Retinal pigment epithelial cell (primary cell): Measurements from ENCODE around the gene SIGLEC5.

ENCODE experiments used
- DNase-seq: peaks from one replicate; pipeline ENCODE4 v3.0.0-alpha.2; 2010; ENCODE audit warnings: low read depth
- H3K4me3 ChIP-seq: 2 replicates; pipeline ENCODE4 v1.5.1; 2011; ENCODE audit warnings: mild to moderate bottlenecking, low read length, control low read depth, moderate library complexity
- TF ChIP-seq, protein P1 (sequence below): conservative IDR thresholded peaks from 2 replicates; pipeline ENCODE4 v1.5.1; 2011; ENCODE audit warnings: low read depth, low read length, control low read depth, inconsistent platforms

The SIGLEC5 gene

DNA sequence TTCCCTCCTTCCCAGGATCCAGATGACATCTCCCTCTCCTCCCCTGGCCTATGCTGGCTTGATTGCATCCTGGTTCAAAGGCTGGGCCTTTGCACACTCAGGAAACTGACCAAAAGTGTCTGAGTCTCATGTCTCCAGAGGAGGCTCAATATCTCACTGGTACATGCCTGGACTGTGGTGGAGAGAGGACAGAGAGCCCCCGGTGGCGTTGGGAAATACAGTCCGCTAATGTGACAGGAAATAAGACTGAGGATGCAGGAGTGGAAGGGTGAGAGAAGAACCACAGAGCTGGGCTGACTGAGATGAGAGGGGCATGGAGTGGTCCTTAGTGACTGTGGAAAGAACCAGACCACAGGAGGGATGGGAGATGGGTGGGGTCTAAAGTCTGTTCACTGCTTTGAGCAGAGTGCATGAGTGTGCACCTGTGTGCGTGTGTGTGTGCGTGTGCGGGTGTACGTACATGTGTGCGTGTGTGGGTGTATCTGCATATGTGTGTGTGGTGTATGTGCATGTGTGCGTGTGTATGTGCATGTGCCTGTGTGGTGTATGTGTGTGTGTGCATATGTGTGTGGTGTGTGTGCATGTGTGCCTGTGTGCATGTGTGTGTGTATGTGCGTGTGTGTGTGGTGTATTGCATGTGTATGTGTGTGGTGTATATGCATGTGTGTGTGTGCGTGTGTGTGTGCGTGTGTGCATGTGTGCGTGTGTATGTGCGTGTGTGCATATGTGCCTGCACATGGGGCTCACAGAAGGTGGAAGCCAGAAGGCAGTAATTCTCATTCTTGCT lies 1.9 kb downstream of the SIGLEC5 start:
- no peak for DNase-seq
- TF ChIP-seq, protein P1, sequence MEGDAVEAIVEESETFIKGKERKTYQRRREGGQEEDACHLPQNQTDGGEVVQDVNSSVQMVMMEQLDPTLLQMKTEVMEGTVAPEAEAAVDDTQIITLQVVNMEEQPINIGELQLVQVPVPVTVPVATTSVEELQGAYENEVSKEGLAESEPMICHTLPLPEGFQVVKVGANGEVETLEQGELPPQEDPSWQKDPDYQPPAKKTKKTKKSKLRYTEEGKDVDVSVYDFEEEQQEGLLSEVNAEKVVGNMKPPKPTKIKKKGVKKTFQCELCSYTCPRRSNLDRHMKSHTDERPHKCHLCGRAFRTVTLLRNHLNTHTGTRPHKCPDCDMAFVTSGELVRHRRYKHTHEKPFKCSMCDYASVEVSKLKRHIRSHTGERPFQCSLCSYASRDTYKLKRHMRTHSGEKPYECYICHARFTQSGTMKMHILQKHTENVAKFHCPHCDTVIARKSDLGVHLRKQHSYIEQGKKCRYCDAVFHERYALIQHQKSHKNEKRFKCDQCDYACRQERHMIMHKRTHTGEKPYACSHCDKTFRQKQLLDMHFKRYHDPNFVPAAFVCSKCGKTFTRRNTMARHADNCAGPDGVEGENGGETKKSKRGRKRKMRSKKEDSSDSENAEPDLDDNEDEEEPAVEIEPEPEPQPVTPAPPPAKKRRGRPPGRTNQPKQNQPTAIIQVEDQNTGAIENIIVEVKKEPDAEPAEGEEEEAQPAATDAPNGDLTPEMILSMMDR, result no peak
- no peak overlapping the region for H3K4me3 ChIP-seq

DNA sequence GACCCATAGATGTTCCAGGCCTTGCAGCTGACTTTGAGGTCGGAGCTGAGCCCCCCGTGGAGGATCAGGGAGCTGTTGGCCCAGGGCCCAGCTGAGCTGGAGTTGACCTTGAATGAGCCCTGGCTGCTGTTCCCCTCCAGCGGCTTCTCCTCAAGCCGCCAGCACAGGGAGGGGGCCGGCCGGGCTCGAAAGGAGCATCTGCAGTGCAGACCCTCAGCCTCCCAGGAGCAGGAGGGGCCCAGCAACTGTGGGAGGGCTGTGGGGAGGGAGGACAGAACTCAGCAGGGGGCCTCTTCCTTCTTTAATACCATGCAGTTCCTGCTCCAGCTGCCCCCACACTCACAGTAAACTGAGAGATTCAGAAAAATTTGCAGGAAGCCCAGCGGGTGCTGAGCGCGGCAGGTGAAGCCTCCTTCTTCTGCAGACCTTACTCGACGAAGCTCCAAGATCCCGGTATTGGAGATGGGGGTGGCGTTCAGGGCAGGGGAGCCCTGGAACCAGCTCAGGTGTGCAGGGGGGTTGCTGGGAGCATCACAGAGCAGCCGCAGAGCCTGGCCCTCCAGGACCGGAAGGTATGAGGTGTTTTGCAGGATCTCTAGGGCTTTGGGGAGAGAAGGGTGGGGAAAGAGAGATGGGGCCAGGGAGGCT lies 2.6 kb downstream of the SIGLEC5 start:
- no peak overlapping the region for H3K4me3 ChIP-seq
- DNase-seq, result no peak
- TF ChIP-seq, protein P1, result no peak

GRCh38 chr19:51626675-51627074 lies 3.5 kb downstream of the SIGLEC5 start:
- no peak overlapping the region for H3K4me3 ChIP-seq
- DNase-seq, result no peak
- TF ChIP-seq, protein P1, result no peak

DNA sequence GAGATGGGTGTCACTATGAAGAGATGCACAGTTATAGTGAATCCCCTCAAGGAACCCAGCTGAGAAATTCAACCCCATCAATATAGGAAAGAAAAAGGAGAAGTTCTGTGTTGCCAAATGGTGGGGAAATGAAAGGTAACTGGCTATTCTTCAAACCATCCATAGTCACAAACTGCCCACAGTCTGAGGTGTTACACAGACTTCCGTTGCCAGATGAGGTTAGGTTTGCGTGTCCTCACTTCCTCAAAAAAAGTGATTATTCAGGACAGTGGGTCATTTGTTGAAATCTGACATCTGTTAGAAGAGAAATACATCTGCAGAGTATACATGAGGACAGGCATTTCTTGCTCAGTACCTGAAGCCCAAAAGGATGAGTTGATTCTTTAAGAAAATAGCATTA lies 9.0 kb downstream of the SIGLEC5 start:
- TF ChIP-seq, protein P1, result no peak

DNA sequence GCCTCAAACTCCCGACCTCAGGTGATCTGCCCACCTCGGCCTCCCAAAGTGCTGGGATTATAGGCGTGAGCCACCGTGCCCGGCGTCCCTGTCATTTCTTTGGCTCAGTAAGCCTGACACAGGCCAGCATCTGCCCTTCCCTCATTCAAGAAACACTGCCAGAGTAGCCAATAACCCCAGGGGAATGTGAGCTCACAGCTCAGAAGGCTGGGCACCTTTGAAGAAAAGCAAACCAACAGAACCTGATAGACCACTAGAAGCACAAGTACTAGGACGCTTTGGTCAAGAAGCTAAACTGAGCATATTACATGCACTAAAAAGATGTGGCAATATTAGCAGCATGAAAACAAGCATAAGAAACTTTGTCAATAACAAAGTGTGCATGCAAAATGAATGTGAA lies 14.2 kb downstream of the SIGLEC5 start:
- TF ChIP-seq, protein P1, result no peak
- DNase-seq, result no peak
- H3K4me3 ChIP-seq, result no peak overlapping the region

More for the DNA sequence above, 9.0 kb downstream of the SIGLEC5 start:
- no peak for DNase-seq
- no peak overlapping the region for H3K4me3 ChIP-seq

DNA sequence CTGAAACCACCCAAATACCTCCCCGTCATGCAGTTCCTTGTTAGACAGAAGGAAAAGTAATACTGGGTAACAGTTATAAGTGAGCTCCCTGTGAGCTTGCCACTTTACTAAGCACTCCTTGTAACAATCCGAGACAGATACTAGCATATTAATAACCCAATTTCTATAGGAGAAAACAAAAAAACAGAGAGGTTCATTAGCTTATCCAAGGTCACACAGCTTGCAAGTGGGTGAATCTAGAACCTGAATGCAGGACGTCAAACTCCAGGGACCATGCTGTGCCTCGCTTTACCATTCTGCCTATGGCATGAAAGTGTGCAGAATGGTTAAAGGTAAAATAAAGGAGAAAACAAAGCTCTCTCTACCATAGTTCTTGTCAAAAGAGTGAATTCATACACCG lies 15.4 kb downstream of the SIGLEC5 start:
- no peak overlapping the region for H3K4me3 ChIP-seq
- TF ChIP-seq, protein P1, result no peak
- DNase-seq, result no peak

- TF ChIP-seq, protein P1, result no peak
- no peak overlapping the region for H3K4me3 ChIP-seq
- no peak for DNase-seq
Observed at GRCh38 chr19:51610576-51610975, 19.6 kb downstream of the SIGLEC5 start.
